Ramos (cell line): ENCODE data around the gene DGKG.

Experiments
- in situ Hi-C: fragments of 300-500 bp; cut with MboI; formaldehyde crosslinking; loops from one replicate; pipeline ENCODE4 v1.14.3; 2022; ENCODE audit warnings: low sequenced_read_pairs; ENCODE audit not compliant: unreplicated experiment

The DGKG gene

GRCh38 chr3:186121278-186121677 lies 240.8 kb downstream of the DGKG start:
- in situ Hi-C loops, result no loop called here

GRCh38 chr3:186119499-186119898 lies 242.5 kb downstream of the DGKG start:
- in situ Hi-C loops, result no loop called here

- in situ Hi-C loops, result no loop called here
Observed at GRCh38 chr3:186118692-186119091, 243.3 kb downstream of the DGKG start.

DNA sequence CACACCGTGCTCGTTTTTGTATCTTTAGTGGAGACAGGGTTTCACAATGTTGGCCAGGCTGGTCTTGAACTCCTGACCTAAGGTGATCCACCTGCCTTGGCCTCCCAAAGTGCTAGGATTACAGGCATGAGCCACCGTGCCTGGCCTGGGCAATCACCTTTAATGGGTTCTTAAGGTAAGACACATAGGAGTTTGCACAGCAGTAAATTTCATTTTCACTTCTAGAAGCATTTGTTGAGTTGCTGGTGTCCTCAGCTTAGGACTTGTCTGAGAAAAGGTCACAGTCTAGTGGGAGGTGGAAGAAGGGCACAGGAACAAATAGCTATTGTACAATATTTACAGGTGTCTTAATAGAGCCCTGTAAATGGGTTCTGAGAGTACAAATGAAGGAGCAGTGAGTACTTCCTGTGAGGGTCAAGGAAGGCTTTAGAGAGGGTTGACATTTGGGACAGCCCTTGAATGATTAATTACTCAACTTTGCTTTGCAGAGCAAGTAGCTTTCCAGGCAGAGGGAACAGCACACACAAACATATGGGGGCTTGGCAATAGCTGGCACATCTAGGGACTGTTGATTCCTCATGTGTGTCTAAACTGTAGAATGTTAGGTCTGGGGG lies 244.4 kb downstream of the DGKG start:
- in situ Hi-C loops, result no loop called here

DNA sequence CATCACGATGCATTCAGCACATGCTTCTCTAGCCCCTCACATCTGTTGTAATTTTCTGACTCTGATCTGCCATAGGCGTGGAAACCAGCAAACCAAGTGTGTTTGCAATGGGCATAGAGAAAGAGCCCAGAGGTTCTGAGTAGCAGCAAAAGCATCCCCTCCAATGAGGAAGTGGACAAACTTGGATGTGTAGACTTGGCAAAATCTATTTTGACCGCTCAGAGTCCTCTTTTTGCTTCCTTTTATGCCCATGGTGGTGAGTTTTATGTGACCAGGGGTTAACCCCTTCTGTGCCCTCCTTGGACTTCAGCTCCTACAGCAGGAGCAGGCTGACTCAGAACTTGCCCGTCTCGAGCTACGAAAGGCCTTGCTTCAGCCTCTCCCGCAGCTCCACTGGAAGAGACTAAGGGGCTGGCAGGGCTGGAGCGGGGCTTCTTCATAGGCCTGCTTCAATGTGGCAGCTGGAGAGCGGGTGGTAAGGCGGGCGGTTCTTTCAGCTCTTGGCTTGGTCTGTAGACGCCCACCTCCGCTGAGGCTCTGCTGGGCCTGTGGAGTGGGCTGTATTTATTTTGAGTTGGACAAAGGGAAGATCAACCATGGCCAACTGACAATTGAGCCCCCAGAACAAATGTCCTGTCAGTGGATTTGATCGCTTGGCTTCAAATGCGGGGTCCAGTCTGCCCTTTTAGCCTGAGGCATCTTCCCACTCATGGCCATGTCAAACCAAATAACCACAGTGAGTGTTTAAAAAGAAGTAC lies 246.6 kb downstream of the DGKG start:
- in situ Hi-C loops, result no loop called here

DNA sequence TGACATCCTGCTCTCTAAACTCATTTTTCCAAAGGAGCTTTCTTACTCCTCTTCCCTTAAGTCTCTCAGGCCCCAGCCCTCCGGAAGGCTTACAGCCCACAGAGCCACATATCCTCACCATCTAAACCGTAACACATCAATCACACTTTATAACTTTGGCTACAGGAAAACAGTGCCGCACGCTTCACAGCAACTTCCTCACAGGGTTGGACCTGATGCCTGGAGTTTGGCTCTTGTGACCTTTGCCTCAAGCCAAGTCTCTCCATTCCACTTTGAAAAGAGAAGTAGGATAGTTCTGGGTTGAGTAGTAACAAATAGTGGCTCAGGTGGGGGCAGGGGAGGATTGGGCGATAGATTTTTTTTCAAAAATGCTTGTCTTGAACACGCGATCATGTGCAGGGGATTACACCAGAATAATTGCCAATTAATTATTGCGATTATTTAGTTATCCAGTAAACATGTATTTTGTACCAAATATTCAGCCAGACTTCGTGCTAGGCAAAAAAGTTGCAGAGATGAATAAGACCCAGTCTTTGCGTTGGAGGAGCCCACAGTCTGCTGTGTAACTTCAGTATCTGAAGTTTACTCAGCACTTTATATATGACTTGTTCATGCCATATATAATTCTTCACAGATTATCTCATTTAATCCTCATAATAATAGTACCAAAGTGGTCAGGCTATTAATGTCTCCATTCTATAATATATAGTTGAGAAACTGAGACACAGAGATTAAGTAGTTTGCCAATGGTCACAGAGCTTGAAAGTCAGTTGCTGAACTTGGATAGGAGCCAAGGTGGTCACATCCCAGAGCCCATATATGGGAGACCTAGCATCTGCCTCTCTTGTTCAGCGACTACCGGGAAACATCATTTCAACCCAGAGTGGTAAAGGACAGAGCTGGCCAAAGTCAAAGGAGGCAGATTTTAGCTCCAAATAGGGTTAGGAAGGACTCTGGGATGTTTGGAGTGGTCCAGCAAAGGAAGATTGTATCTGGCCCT lies 250.8 kb downstream of the DGKG start:
- in situ Hi-C loops, result no loop called here

DNA sequence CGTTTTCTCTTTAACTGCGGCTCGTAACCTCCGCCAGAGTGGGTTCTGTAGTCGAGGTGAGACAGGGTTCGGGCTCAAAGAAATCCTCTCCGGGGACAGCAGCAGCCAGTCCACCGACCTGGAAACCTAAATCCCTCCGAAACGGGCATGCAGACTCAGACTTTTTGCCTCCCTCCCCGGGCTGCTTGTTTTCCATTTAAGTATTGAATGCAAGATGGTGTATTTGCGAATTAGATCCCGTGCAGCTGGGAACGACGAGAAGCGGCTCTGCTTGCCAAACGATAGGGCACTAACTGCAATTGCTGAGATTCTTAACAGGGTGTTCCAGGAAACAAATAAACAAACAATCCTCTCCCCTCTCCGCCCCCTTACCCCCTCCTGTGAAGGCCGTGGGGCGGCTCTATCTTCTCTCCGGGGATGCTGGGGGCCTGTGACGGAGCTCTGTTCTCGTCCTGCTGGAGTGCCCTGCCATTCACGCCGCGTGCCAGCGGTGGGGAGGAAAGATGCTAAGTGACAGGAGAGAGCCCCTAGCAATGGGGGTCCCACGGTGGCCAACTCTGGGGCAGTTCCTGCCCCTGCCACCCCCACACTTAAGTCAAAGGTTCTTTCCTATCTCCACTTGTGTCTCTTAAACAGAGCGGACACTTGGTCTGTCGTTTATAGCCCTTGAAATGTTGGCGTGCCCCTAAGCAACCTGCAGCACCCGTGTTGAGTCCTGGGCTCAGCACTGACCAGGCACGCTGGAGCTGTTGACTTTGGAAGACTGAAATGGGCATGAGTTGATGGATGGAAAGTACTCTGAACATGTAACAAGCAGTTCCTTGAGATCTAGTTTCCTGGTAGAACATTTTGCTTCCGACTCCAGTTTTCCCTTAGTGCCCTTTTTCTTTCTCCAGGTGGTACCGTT lies 251.9 kb downstream of the DGKG start:
- in situ Hi-C loops, result no loop called here

GRCh38 chr3:186108941-186109865 lies 252.8 kb downstream of the DGKG start, which contains the start of gene ETV5:
TSS of gene ETV5 (minus strand) at chr3:186109089. CDS start at chr3:186105868, 3,221 bp downstream.
- in situ Hi-C loops, result no loop called here

GRCh38 chr3:186108106-186108940 lies 253.7 kb downstream of the DGKG start:
- in situ Hi-C loops, result no loop called here

DNA sequence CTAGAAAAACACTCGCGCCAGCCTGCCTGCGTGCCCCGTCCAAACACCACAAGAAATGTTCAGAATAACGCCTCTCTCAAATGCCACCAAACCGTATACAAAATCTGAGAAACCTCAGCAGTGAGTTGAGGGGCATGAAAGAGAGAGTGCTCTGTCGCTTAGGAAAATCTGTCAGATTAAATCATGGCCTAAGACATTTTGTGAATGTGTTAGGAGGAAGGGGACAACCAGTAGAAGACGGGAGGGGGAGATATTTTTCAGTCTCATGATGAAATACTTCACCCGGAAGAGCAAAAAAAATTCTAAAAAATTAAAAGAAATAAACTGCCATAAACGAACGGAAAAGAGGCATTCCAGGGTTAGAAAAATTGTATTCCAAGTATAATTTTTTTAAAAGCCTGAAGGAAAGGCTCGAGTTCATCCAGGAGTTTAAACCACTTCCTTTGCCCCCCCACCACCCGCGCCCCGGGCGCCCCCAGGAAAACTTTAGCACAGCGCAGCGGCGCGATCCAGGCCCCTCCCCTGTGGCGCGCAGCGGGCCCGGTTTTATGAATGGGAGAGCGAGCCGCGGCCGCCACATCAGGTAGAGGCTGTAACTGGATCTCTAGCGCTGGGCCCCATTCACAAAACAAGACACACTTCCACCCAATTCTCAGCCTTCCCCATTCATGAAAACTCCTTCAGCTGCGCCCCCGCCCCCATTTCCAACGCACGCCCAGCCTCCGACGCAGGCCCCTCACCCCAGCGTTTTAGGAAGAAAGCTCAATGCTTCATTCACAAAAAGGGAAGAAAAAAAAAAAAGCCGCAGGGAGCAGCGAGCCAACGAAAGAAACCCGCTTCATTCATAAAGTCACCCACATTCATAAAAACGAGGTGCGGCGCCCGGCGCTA lies 254.6 kb downstream of the DGKG start:
- in situ Hi-C loops, result no loop called here

- in situ Hi-C loops, result no loop called here
Observed at GRCh38 chr3:186105543-186105942, 256.5 kb downstream of the DGKG start.

GRCh38 chr3:186102687-186103086 lies 259.3 kb downstream of the DGKG start:
- in situ Hi-C loops, result no loop called here

DNA sequence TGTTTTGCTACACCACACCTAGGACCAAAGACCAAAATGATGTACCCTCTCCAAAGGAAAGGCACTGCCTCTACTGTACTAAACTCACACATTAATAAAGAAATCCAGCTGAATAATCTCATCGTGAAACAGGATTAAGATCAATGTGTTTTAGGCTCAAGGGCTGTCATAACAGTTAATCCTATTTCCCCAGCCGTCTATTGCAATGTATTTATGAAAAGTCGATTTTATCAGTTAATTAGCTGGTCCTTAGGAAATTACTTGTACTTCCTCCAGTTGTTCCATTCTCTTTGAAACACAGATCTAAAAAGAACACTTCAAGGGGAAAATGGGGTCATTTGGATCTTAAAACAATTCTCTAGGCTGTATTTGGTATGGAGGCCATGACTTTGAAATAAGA lies 261.6 kb downstream of the DGKG start:
- in situ Hi-C loops, result no loop called here

GRCh38 chr3:186099178-186099577 lies 262.9 kb downstream of the DGKG start:
- in situ Hi-C loops, result no loop called here

- in situ Hi-C loops, result no loop called here
Observed at GRCh38 chr3:186098740-186099139, 263.3 kb downstream of the DGKG start.

DNA sequence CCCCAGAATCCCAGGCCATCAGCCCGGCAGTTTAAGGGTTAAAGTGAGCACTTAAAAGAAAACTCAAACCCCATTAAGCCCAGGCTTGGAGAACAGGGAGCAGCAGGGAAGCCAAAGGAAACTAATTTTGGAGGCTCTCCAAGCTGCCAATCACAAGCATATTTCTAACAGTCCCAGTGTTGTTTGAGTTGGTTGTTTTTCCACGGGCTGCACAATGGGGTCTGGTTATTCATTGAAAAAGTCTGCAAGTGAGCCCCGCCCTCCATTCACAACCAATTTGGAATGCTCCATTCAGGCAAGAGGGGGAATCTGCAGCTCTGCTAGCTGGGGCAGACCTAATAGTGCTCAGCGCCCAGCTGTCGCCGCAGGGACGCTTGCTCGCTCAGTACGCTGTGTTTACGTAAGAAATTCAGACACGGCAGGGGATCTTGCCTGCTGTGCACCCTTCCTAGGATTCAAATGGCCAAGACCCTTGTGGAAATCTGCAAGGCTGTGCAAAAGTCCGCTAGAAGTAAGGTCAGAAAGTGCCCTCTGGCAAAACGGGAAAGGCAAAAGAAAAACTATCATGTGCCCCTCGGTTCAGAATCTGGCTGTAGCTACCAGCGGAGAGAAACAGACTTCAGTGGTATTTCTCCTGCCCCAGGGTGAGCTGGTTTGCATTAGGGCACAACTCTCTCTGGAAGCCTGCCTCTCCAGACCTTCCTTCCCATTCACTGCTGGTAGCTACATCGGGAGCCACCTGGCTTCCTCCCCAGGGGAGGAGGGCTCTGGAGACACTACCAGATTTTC lies 264.2 kb downstream of the DGKG start:
- in situ Hi-C loops, result no loop called here
